GM12875 (cell line): Measurements from ENCODE around the gene DLG1.

Experiments
- H3K4me3 ChIP-seq: one replicate; pipeline ENCODE4 v1.5.1; 2011; ENCODE audit warnings: low read depth, low read length, control low read depth
- CTCF ChIP-seq: IDR thresholded peaks from 2 replicates; pipeline ENCODE4 v1.5.1; 2011; ENCODE audit warnings: low read depth, mild to moderate bottlenecking, control low read depth, inconsistent platforms, low read length, moderate library complexity, borderline replicate concordance; ENCODE audit not compliant: insufficient read depth

DLG1 gene

GRCh38 chr3:197320582-197320981 lies 22.2 kb upstream of the DLG1 start:
- no peak overlapping the region for H3K4me3 ChIP-seq

GRCh38 chr3:197317250-197317963 lies 19.0 kb upstream of the DLG1 start:
- no peak overlapping the region for H3K4me3 ChIP-seq
- no peak for TF ChIP-seq CTCF

More at GRCh38 chr3:197320582-197320981, 22.2 kb upstream of the DLG1 start:
- no peak for TF ChIP-seq CTCF

- no peak for TF ChIP-seq CTCF
- no peak overlapping the region for H3K4me3 ChIP-seq
Measured at GRCh38 chr3:197312431-197312830, 14.0 kb upstream of the DLG1 start.

- no peak overlapping the region for H3K4me3 ChIP-seq
- TF ChIP-seq CTCF, result no peak
Measured at GRCh38 chr3:197311591-197311990, 13.2 kb upstream of the DLG1 start.

- H3K4me3 ChIP-seq, result no peak overlapping the region
- TF ChIP-seq CTCF, result no peak
Measured at GRCh38 chr3:197309528-197310361, 11.3 kb upstream of the DLG1 start.

- TF ChIP-seq CTCF, result no peak
- no peak overlapping the region for H3K4me3 ChIP-seq
Measured at GRCh38 chr3:197308591-197308990, 10.2 kb upstream of the DLG1 start.
